Neural cell (in vitro differentiated cells): ENCODE results near the gene AFAP1L1. TPM values are rescaled to one million over a fixed set of nuclear protein-coding genes. Genes with fewer than 3 reads are reported as not detected.

Experiments used
- H2AFZ ChIP-seq: fragments of 200-600, 300-800 bp; sonication (generic), shearing (Covaris generic); 2 replicates; pipeline ENCODE4 v1.6.0; 2014; ENCODE audit warnings: low read depth, mild to moderate bottlenecking, antibody characterized with exemption, low read length, moderate library complexity
- H3F3A ChIP-seq: fragments of 200-600 bp; shearing (Covaris generic); 2 replicates; pipeline ENCODE4 v1.6.1; 2016; ENCODE audit warnings: mild to moderate bottlenecking, moderate library complexity, mixed read lengths, antibody characterized with exemption, low read length; ENCODE audit not compliant: insufficient read depth, poor library complexity, severe bottlenecking
- H3K27ac ChIP-seq: fragments of 200-600, 300-800 bp; sonication (generic), shearing (Covaris generic); 2 replicates; pipeline ENCODE4 v1.5.1; 2014; ENCODE audit warnings: mild to moderate bottlenecking, low read length, moderate library complexity
- H3K27me3 ChIP-seq: fragments of 300-800, 200-600 bp; sonication (generic), shearing (Covaris generic); 2 replicates; pipeline ENCODE4 v1.6.0; 2014; ENCODE audit warnings: mild to moderate bottlenecking, low read depth, low read length, moderate library complexity; ENCODE audit not compliant: insufficient read depth
- H3K36me3 ChIP-seq: fragments of 300-800, 200-600 bp; sonication (generic), shearing (Covaris generic); 2 replicates; pipeline ENCODE4 v1.5.1; 2014; ENCODE audit warnings: mild to moderate bottlenecking, antibody characterized with exemption, low read length, moderate library complexity; ENCODE audit not compliant: insufficient read depth
- H3K4me2 ChIP-seq: fragments of 300-800, 200-600 bp; sonication (generic), shearing (Covaris generic); 2 replicates; pipeline ENCODE4 v1.6.0; 2014; ENCODE audit warnings: mild to moderate bottlenecking, low read length
- H3K4me3 ChIP-seq: fragments of 300-800, 200-600 bp; sonication (generic), shearing (Covaris generic); 2 replicates; pipeline ENCODE4 v1.5.1; 2014; ENCODE audit warnings: mild to moderate bottlenecking, low read length, moderate library complexity
- H3K79me2 ChIP-seq: fragments of 200-600 bp; shearing (Covaris generic); replicated peaks from 2 replicates; pipeline ENCODE4 v1.6.0; 2014; ENCODE audit warnings: mild to moderate bottlenecking, low read length, moderate library complexity; ENCODE audit not compliant: insufficient read depth
- H3K9ac ChIP-seq: fragments of 300-800, 200-600 bp; sonication (generic), shearing (Covaris generic); 2 replicates; pipeline ENCODE4 v1.6.1; 2016; ENCODE audit warnings: mild to moderate bottlenecking, low read length, mixed read lengths
- H3K9me2 ChIP-seq: fragments of 200-600 bp; shearing (Covaris generic); 2 replicates; pipeline ENCODE4 v1.6.1; 2016; ENCODE audit warnings: mild to moderate bottlenecking, low read length, mixed read lengths; ENCODE audit not compliant: insufficient read depth
- H3K9me3 ChIP-seq: fragments of 200-600, 300-800 bp; sonication (generic), shearing (Covaris generic); 2 replicates; pipeline ENCODE4 v1.6.1; 2016; ENCODE audit warnings: mild to moderate bottlenecking, mixed run types, low read length, moderate library complexity, mixed read lengths
- H4K20me1 ChIP-seq: fragments of 200-600 bp; shearing (Covaris generic); 2 replicates; pipeline ENCODE4 v1.6.1; 2016; ENCODE audit warnings: mild to moderate bottlenecking, mixed run types; ENCODE audit not compliant: insufficient read depth
- CTCF ChIP-seq: fragments of 450-650 bp; IDR thresholded peaks from 2 replicates; pipeline ENCODE4 v1.5.1; 2014; ENCODE audit warnings: antibody characterized with exemption, mild to moderate bottlenecking, moderate library complexity; ENCODE audit not compliant: poor library complexity, severe bottlenecking
- EP300 ChIP-seq: fragments of 450-650 bp; conservative IDR thresholded peaks from 2 replicates; pipeline ENCODE4 v1.6.1; 2014; ENCODE audit warnings: antibody characterized with exemption, mild to moderate bottlenecking, moderate library complexity; ENCODE audit not compliant: poor library complexity, severe bottlenecking
- EZH2 ChIP-seq: fragments of 200-600, 300-800 bp; shearing (Covaris generic), sonication (generic); IDR thresholded peaks from 2 replicates; pipeline ENCODE4 v1.6.1; 2014; ENCODE audit warnings: antibody characterized with exemption, low read length, borderline replicate concordance, mild to moderate bottlenecking; ENCODE audit not compliant: insufficient read depth, poor library complexity, severe bottlenecking
- MXI1 ChIP-seq: fragments of 450-650 bp; conservative IDR thresholded peaks from 2 replicates; pipeline ENCODE4 v1.6.1; 2014; ENCODE audit warnings: antibody characterized with exemption, mild to moderate bottlenecking; ENCODE audit not compliant: poor library complexity, severe bottlenecking
- POLR2AphosphoS5 ChIP-seq: IDR thresholded peaks from 2 replicates; pipeline ENCODE4 v1.6.1; 2012
- RAD21 ChIP-seq: fragments of 450-650 bp; conservative IDR thresholded peaks from 2 replicates; pipeline ENCODE4 v1.6.1; 2014; ENCODE audit warnings: antibody characterized with exemption, mild to moderate bottlenecking, moderate library complexity
- REST ChIP-seq: IDR thresholded peaks from 2 replicates; pipeline ENCODE4 v1.6.1; 2012; ENCODE audit warnings: borderline replicate concordance
- SMC3 ChIP-seq: fragments of 450-650 bp; conservative IDR thresholded peaks from 2 replicates; pipeline ENCODE4 v1.6.1; 2014; ENCODE audit warnings: antibody characterized with exemption, mild to moderate bottlenecking, moderate library complexity; ENCODE audit not compliant: poor library complexity
- TAF1 ChIP-seq: IDR thresholded peaks from 2 replicates; pipeline ENCODE4 v1.6.1; 2012; ENCODE audit warnings: low read depth
- polyA plus RNA-seq: library from polyadenylated mRNA; depleted of rRNA; stranded (reverse); fragments of >200 nt; gene quantifications from 2 replicates; pipeline ENCODE4 v1.2.3, GENCODE V29; 2014

Gene AFAP1L1
- polyA plus RNA-seq, 1 donor from 2014 or later, result not detected

- no peak overlapping the region for H2AFZ ChIP-seq
- no peak for TF ChIP-seq REST
- TF ChIP-seq CTCF, result no peak
- no peak for TF ChIP-seq SMC3
- no peak for TF ChIP-seq POLR2AphosphoS5
- H4K20me1 ChIP-seq, result no peaks in the 10 kb centered on the region
- no peaks in the 10 kb centered on the region for H3K27me3 ChIP-seq
- H3K4me3 ChIP-seq, result no peak overlapping the region
- no peaks in the 10 kb centered on the region for H3K36me3 ChIP-seq
- no peak overlapping the region for H3K4me2 ChIP-seq
- H3K27ac ChIP-seq, result no peak overlapping the region
- no peaks in the 10 kb centered on the region for H3K79me2 ChIP-seq
- H3F3A ChIP-seq, result no peaks in the 10 kb centered on the region
- no peaks in the 10 kb centered on the region for H3K9me2 ChIP-seq
- no peak overlapping the region for H3K9ac ChIP-seq
- H3K9me3 ChIP-seq, result peaks cover 3% of the 10 kb centered on the region
Observed at GRCh38 chr5:149242339-149242738, 29.3 kb upstream of the AFAP1L1 start.

GRCh38 chr5:149246906-149247305, 24.8 kb upstream of the AFAP1L1 start:
- H3K27ac ChIP-seq, result no peak overlapping the region
- no peaks in the 10 kb centered on the region for H3K27me3 ChIP-seq
- H3F3A ChIP-seq, result no peaks in the 10 kb centered on the region
- peaks cover 7% of the 10 kb centered on the region for H3K36me3 ChIP-seq
- no peak overlapping the region for H2AFZ ChIP-seq
- H3K9me3 ChIP-seq, result peaks cover 3% of the 10 kb centered on the region
- no peak overlapping the region for H3K9ac ChIP-seq
- H3K4me2 ChIP-seq, result no peak overlapping the region
- no peaks in the 10 kb centered on the region for H3K9me2 ChIP-seq
- no peaks in the 10 kb centered on the region for H4K20me1 ChIP-seq
- H3K79me2 ChIP-seq, result no peaks in the 10 kb centered on the region
- TF ChIP-seq TAF1, result no peak
- no peak for TF ChIP-seq REST
- no peak for TF ChIP-seq CTCF
- TF ChIP-seq RAD21, result no peak
- TF ChIP-seq POLR2AphosphoS5, result no peak
- TF ChIP-seq EZH2, result no peak
- no peak for TF ChIP-seq EP300
- TF ChIP-seq MXI1, result no peak
- no peak for TF ChIP-seq SMC3
- no peak overlapping the region for H3K4me3 ChIP-seq
